A673 (cell line): Measurements from ENCODE around the gene SLC15A4.

Experiments
- EZH2 ChIP-seq: fragments of 200-600 bp; sonication (generic); IDR thresholded peaks from 2 replicates; pipeline ENCODE4 v1.6.1; 2017; ENCODE audit warnings: borderline replicate concordance, low read depth, mild to moderate bottlenecking, mixed read lengths, antibody characterized with exemption, low read length; ENCODE audit not compliant: poor library complexity, severe bottlenecking
- TF ChIP-seq, protein P1 (sequence below): fragments of 300-800, 200-600 bp; sonication (generic); conservative IDR thresholded peaks from 2 replicates; pipeline ENCODE4 v1.5.1; 2017; ENCODE audit warnings: low read depth, mild to moderate bottlenecking, antibody characterized with exemption, low read length, moderate library complexity, mixed read lengths

DNA sequence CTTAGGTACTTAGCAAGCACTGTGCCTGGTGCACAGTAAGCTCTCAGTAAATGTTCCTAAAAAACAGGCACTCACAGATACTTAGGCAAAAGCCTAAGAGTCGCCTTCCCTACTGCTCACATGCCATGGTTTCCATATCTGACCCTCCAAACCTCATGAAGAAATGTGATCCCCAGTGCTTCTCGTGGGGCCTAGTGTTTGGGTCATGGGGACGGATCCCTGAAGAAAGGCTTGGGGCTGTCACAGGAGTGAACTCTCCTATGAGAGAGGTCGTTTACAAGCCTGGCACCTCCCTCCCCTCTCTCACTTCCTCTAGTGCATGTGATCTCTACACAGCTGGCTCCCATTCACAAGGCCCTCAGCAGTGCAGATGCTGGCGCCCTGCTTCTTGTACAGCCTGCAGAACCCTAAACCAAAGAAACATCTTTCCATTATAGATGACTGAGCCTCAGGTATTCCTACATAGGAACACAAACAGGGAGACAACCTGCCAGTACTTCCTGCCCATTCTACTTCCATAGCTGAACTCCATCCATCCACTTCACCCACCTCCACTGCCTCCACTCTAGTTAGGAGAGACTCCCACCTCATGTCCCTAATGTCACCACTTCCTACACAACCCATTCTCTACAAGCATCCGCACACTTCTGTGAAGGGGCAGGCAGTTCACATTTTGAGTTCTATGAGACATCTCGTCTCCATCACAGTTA lies 2.9 kb downstream of the SLC15A4 start:
- TF ChIP-seq, protein P1, sequence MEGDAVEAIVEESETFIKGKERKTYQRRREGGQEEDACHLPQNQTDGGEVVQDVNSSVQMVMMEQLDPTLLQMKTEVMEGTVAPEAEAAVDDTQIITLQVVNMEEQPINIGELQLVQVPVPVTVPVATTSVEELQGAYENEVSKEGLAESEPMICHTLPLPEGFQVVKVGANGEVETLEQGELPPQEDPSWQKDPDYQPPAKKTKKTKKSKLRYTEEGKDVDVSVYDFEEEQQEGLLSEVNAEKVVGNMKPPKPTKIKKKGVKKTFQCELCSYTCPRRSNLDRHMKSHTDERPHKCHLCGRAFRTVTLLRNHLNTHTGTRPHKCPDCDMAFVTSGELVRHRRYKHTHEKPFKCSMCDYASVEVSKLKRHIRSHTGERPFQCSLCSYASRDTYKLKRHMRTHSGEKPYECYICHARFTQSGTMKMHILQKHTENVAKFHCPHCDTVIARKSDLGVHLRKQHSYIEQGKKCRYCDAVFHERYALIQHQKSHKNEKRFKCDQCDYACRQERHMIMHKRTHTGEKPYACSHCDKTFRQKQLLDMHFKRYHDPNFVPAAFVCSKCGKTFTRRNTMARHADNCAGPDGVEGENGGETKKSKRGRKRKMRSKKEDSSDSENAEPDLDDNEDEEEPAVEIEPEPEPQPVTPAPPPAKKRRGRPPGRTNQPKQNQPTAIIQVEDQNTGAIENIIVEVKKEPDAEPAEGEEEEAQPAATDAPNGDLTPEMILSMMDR = no peak
- TF ChIP-seq EZH2 = no peak
